Activated CD4-positive, alpha-beta T cell treated with anti-CD3 and anti-CD28 coated beads, Interleukin-2, amount 10 ng/mL, durations not matched to agents 24 days and 14 days (primary cell): ENCODE measurements around the gene DNAJB8. TPM values are rescaled to one million over a fixed set of nuclear protein-coding genes. Genes with fewer than 3 reads are reported as not detected.
A peak's percentile ranks its signal among the peaks of the same experiment; 100 is the strongest.

ENCODE experiments used
- DNase-seq: peaks from one replicate; pipeline ENCODE4 v3.0.0; 2022
- H3K27ac Mint-ChIP-seq: one replicate; pipeline ENCODE4 v1.8.0; 2022; ENCODE audit warnings: mild to moderate bottlenecking, mixed read lengths
- H3K27me3 Mint-ChIP-seq: one replicate; pipeline ENCODE4 v1.8.0; 2022; ENCODE audit warnings: mixed read lengths
- H3K36me3 Mint-ChIP-seq: one replicate; pipeline ENCODE4 v1.8.0; 2022; ENCODE audit warnings: low read depth, mild to moderate bottlenecking, mixed read lengths
- H3K4me1 Mint-ChIP-seq: one replicate; pipeline ENCODE4 v1.8.0; 2021; ENCODE audit warnings: mixed read lengths
- H3K4me3 Mint-ChIP-seq: one replicate; pipeline ENCODE4 v1.8.0; 2022; ENCODE audit warnings: mild to moderate bottlenecking, moderate library complexity, mixed read lengths
- H3K9me3 Mint-ChIP-seq: one replicate; pipeline ENCODE4 v1.8.0; 2021; ENCODE audit warnings: mixed read lengths
- intact Hi-C: fragments of 100-400 bp; cut with micrococcal nuclease; formaldehyde crosslinking; loops from one replicate; pipeline ENCODE4 v1.15.1; 2023
- total RNA-seq: library from RNA; stranded (reverse); gene quantifications from 2 replicates; pipeline ENCODE4 v1.2.3, GENCODE V29; 2022

DNAJB8 gene
- total RNA-seq, 1 donor from 2014 or later: not detected

DNA sequence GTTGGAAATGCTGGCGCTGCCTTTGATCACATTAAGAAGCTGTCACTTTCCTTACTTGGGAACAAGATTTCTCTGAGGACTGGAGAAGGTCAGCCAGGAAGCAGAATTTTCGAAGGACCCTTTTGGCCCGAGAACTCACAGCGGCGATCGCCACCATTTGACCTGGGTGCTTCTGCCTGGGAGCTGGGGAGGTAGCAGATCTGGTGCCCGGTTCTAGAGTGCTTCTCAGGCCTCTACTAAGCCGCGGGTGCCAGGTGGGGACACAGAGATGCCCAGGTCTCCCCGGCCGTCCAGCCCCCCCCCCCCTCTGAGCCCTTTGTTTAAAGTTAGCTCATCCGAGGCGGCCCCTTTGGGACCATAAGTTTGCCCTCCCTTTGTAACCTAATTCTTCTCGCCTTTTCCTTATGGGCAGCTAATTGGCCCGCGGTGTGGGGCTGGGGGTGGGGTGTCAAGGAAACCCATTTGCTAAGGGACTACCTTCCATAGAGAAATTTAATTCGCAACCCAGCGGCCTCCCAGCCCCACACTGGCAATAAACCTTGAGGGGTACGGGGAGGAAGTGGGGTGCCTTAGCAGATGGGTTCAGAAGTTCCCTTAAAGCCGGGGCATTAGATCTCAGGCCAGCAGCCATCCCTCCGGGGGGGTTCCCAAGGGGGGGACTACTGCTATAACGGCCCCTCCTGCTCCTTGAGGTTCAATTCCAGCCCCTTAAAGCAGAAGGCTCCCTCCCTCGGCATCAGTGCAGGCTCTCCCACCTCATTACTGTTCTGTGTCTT is 24.4 kb upstream of the DNAJB8 start:
- H3K27me3 Mint-ChIP-seq: peaks cover 67% of the 10 kb centered on the region
- intact Hi-C loops: loop anchor here (1.0 to 10.0 kb wide), 2 partner anchors 8 to 1114 kb away; partner anchors contain the start of gene PLXND1

DNA sequence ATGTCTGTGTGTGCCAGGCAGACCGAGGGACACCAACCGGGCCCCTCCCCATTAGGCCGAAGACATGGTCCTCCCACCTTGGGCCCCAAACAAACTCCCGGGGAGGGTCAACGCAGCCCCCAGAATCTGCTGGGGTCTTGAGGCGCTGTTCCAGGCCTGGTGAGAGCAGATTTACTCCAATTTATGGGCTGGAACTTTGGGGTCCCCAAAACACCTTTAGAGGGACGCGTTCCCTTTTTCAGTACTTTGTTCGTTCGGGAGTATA is 23.9 kb upstream of the DNAJB8 start:
- H3K4me3 Mint-ChIP-seq: no peak overlapping the region
- no peaks in the 10 kb centered on the region for H3K36me3 Mint-ChIP-seq
- H3K27ac Mint-ChIP-seq: no peak overlapping the region
- intact Hi-C loops: loop anchor here (10.0 kb wide), 1 partner anchor 1114 kb away; the partner anchor contains the start of gene PLXND1
- H3K4me1 Mint-ChIP-seq: peaks cover 12% of the 10 kb centered on the region
- peaks cover 66% of the 10 kb centered on the region for H3K27me3 Mint-ChIP-seq
- no peaks in the 10 kb centered on the region for H3K9me3 Mint-ChIP-seq
- DNase-seq: no peak

More for the DNA sequence above, 24.4 kb upstream of the DNAJB8 start:
- Mint-ChIP-seq H3K27ac (no peak overlapping the region), H3K9me3 (no peaks in the 10 kb centered on the region), H3K4me3 (no peak overlapping the region), H3K36me3 (no peaks in the 10 kb centered on the region), H3K4me1 (peaks cover 12% of the 10 kb centered on the region)
- peak; percentile 65 for DNase-seq

GRCh38 chr3:128489927-128490649 is 23.4 kb upstream of the DNAJB8 start:
- H3K27ac Mint-ChIP-seq: peak overlapping the region; percentile 64
- intact Hi-C loops: loop anchor here (5.0 to 10.0 kb wide), 2 partner anchors 43 to 1115 kb away; partner anchors contain the start of gene PLXND1

GRCh38 chr3:128489674-128489926 is 22.9 kb upstream of the DNAJB8 start:
- Mint-ChIP-seq H3K27ac (peak overlapping the region; percentile 64), H3K4me3 (peak overlapping the region; percentile 75)
- intact Hi-C loops: loop anchor here (5.0 kb wide), 1 partner anchor 42 kb away; no protein-coding TSS in a partner anchor

More at GRCh38 chr3:128489927-128490649, 23.4 kb upstream of the DNAJB8 start:
- peak; percentile 73 for DNase-seq
- peak overlapping the region; percentile 75 for H3K4me3 Mint-ChIP-seq
- peaks cover 66% of the 10 kb centered on the region for H3K27me3 Mint-ChIP-seq
- H3K4me1 Mint-ChIP-seq: peaks cover 12% of the 10 kb centered on the region
- H3K36me3 Mint-ChIP-seq: no peaks in the 10 kb centered on the region
- H3K9me3 Mint-ChIP-seq: no peaks in the 10 kb centered on the region

GRCh38 chr3:128488991-128489673 is 22.4 kb upstream of the DNAJB8 start:
- H3K4me1 Mint-ChIP-seq: peaks cover 12% of the 10 kb centered on the region
- H3K36me3 Mint-ChIP-seq: no peaks in the 10 kb centered on the region
- no peak overlapping the region for H3K27ac Mint-ChIP-seq
- H3K27me3 Mint-ChIP-seq: peaks cover 67% of the 10 kb centered on the region
- H3K4me3 Mint-ChIP-seq: peak overlapping the region; percentile 75
- no peaks in the 10 kb centered on the region for H3K9me3 Mint-ChIP-seq
- intact Hi-C loops: loop anchor here (5.0 kb wide), 1 partner anchor 42 kb away; no protein-coding TSS in a partner anchor
- DNase-seq: peak; percentile 77

More at GRCh38 chr3:128489674-128489926, 22.9 kb upstream of the DNAJB8 start:
- Mint-ChIP-seq H3K9me3 (no peaks in the 10 kb centered on the region), H3K4me1 (peaks cover 12% of the 10 kb centered on the region), H3K36me3 (no peaks in the 10 kb centered on the region), H3K27me3 (peaks cover 67% of the 10 kb centered on the region)
- DNase-seq: peak; percentile 69

DNA sequence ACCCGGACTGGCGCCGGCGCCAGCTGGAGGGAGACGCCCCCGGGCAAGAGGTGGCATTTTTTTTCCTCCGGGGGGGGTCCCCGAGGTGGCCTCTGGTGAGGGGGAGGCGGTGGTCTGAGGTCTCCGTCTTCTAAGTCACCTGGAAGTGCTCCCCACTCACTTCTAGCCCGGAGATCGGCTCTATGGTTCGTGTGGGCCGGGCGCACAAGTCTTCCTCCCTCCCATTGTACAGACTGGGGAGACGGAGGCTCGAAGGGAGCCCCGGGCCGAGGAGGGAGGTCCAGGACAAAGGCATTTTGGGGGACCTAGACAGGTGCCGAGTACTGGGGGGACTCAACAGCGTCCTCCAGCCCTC is 21.9 kb upstream of the DNAJB8 start:
- peak overlapping the region; percentile 42 for H3K27ac Mint-ChIP-seq
- H3K27me3 Mint-ChIP-seq: peaks cover 67% of the 10 kb centered on the region
- intact Hi-C loops: loop anchor here (5.0 kb wide), 1 partner anchor 41 kb away; no protein-coding TSS in a partner anchor
- H3K4me3 Mint-ChIP-seq: peak overlapping the region; percentile 65
- no peaks in the 10 kb centered on the region for H3K36me3 Mint-ChIP-seq
- peak; percentile 66 for DNase-seq
- peaks cover 15% of the 10 kb centered on the region for H3K4me1 Mint-ChIP-seq
- H3K9me3 Mint-ChIP-seq: no peaks in the 10 kb centered on the region

DNA sequence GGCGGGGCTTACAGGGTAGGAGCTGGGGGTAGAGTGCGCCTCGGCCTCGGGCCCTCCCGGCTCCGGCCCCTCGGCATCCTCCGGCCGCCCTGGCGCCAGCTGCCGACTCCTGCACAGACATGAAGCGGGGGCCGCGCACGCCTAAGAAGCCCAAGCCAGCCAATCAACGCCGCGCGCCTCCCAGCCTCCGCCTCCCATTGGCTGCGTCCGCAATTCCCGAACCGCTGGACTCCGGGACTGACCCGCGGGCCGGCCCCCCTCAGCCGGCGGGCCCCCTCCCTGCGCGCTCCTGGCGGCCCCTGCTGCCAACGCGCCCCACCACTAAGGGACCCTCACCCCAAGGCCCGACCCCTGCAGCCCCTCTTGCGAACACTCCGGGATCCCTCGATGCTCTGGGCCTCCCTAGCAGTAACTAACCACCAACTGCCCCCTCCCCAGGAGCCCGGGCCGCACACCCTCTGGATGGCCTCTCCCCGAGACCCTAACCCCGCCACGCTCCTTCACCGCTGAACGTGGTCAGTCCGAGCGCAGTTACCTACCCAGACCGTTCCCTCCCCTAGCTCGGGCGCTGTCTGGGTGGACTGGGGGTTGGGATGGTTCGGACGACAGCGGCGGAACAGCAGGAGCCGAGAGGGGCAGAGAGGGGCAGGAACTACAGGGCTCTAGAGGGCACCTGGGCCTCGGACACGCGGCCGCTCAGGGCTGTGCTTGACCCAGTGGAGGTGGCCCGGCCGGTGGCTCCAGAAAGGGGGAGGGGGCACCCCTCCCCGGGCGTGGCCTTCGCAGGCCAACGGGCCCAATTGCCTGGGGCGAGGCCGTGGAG is 21.3 kb upstream of the DNAJB8 start:
- Mint-ChIP-seq H3K27me3 (peaks cover 69% of the 10 kb centered on the region), H3K4me1 (peaks cover 20% of the 10 kb centered on the region), H3K36me3 (no peaks in the 10 kb centered on the region), H3K9me3 (no peaks in the 10 kb centered on the region), H3K4me3 (peak overlapping the region; percentile 82), H3K27ac (no peak overlapping the region)
- peak; percentile 73 for DNase-seq
- intact Hi-C loops: loop anchor here (5.0 kb wide), 1 partner anchor 41 kb away; no protein-coding TSS in a partner anchor

- no peaks in the 10 kb centered on the region for H3K36me3 Mint-ChIP-seq
- H3K9me3 Mint-ChIP-seq: no peaks in the 10 kb centered on the region
- peaks cover 73% of the 10 kb centered on the region for H3K27me3 Mint-ChIP-seq
- DNase-seq: no peak
- H3K4me3 Mint-ChIP-seq: peak overlapping the region; percentile 82
- peak overlapping the region; percentile 17 for H3K27ac Mint-ChIP-seq
- intact Hi-C loops: loop anchor here (5.0 kb wide), 1 partner anchor 40 kb away; no protein-coding TSS in a partner anchor
- H3K4me1 Mint-ChIP-seq: peaks cover 20% of the 10 kb centered on the region
Observed at GRCh38 chr3:128487538-128487812, 20.8 kb upstream of the DNAJB8 start.

GRCh38 chr3:128486681-128487537 is 20.2 kb upstream of the DNAJB8 start:
- Mint-ChIP-seq H3K36me3 (no peaks in the 10 kb centered on the region), H3K4me1 (peaks cover 20% of the 10 kb centered on the region)

GRCh38 chr3:128486205-128486628 is 19.5 kb upstream of the DNAJB8 start:
- Mint-ChIP-seq H3K27ac (no peak overlapping the region), H3K4me3 (peak overlapping the region; percentile 82), H3K36me3 (no peaks in the 10 kb centered on the region), H3K9me3 (no peaks in the 10 kb centered on the region), H3K4me1 (peaks cover 20% of the 10 kb centered on the region), H3K27me3 (peaks cover 74% of the 10 kb centered on the region)
- no peak for DNase-seq
- intact Hi-C loops: loop anchor here (5.0 kb wide), 1 partner anchor 39 kb away; no protein-coding TSS in a partner anchor

More at GRCh38 chr3:128486681-128487537, 20.2 kb upstream of the DNAJB8 start:
- Mint-ChIP-seq H3K27ac (peak overlapping the region; percentile 17), H3K9me3 (no peaks in the 10 kb centered on the region), H3K4me3 (peak overlapping the region; percentile 82), H3K27me3 (peaks cover 75% of the 10 kb centered on the region)
- intact Hi-C loops: loop anchor here (5.0 kb wide), 1 partner anchor 40 kb away; no protein-coding TSS in a partner anchor
- peak; percentile 75 for DNase-seq

GRCh38 chr3:128485282-128486204 is 18.9 kb upstream of the DNAJB8 start:
- no peak overlapping the region for H3K27ac Mint-ChIP-seq
- H3K4me1 Mint-ChIP-seq: peaks cover 20% of the 10 kb centered on the region
- H3K36me3 Mint-ChIP-seq: no peaks in the 10 kb centered on the region
- intact Hi-C loops: loop anchor here (5.0 kb wide), 1 partner anchor 38 kb away; no protein-coding TSS in a partner anchor
- H3K4me3 Mint-ChIP-seq: peak overlapping the region; percentile 19
- no peaks in the 10 kb centered on the region for H3K9me3 Mint-ChIP-seq
- peaks cover 70% of the 10 kb centered on the region for H3K27me3 Mint-ChIP-seq
- DNase-seq: no peak
